Hippocampal formation (tissue), 2 donors: ENCODE data around the gene MMP13.
A peak's percentile ranks its signal among the peaks of the same experiment; 100 is the strongest.
"Not testable (repeated sequence)": the region's sequence is repeated elsewhere in the genome, so short reads cannot be mapped to it uniquely, and the experiment has no call there.

Experiments used
- DNase-seq, 2 donors: peaks; one replicate each; lab custom pipeline; 2025; lab: John Stamatoyannopoulos, UW

The MMP13 gene

DNA sequence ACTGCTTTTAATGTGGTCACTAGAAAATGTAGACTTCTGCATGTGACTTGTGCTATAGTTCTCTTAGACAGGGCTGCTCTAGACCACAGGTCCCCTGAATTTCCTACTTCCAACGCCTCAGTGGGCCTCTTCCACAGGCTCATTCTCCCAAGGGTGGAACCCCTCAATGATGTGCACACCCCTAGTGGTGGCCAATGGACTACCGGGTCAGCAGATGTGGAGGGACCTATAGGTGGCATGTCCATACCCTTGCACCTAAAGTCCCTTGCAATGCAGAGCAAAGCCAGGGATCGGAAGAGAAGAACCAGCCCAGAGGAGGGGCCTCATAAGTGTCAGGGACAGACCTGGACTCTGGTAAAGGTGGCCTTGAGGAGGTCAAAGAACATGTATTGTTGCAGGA lies 20.0 kb downstream of the MMP13 start:
- DNase-seq: no peak

DNA sequence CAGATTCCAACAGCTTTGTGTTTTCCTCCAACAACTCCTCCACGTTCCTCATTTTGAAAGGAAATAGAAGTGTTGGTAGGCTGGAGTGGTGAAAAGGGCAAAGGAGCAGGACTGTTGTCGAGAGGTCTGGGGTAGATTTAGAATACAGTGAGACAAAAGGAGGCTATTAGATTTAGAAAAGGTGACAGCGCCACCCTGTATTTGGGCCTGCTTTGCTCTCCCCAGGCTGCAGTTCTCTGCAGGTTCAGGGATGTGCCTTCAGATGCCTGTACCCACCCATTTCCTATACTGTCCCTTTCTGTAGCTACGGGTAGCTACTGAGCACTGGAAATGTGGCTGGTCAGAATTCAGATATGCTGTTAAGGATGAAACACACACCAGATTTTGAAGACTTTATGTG lies 20.8 kb downstream of the MMP13 start:
- no peak for DNase-seq

DNA sequence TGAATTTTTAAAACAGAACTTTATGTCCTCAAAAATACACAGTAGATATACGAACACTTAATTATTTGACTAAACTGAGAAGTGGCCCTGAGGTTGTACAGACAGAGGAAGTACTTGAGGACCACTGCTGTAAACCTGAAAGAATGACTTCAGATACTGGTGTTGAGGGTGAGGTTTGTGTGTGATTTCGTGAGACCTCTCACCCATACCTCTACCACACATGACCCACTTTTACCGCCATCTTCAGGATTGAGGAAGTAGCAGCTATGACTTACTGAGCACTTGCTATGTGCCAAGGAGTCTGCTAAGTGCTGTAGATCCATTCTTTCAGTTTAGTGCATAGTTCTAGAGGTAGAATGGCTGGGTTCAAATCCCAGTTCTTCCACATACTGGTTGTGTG lies 21.9 kb downstream of the MMP13 start:
- DNase-seq: no peak

DNA sequence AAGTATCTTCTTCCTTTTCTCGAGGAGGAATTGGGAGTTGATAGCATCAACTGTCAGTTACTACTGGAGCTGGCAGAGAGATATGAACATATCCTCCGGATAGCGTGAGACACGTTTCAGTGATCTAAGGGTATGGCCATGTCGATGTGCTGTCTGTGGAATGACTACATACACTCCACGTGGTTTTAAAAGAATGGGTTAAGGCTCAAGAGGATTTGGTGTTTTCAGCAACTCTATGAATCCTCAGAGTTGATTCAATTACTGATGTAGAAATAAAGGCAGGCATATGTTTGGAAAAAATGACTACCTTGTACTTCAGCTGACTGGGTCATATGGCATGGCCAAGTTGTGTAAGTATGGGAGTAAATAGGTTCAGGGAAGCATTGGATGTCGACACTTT lies 22.9 kb downstream of the MMP13 start:
- no peak for DNase-seq

DNA sequence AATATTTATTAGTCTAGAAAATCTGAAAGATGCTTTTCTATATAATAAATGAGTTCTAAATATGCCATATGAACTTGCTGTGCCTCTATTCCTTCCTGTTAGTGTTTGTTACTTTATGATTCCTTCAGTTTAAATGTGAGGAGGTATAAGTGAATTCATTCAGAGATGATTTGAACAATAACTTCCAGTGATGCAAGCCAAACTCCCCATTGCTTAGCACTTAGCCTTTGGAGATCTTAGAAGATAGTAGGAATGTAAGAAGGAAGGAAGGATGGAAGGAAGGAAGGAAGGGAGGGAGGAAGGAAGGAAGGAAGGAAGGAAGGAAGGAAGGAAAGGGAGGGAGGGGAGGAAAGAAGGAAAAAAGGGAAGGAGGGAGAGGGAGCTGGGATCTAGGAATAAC lies 25.1 kb downstream of the MMP13 start:
- no peak for DNase-seq

DNA sequence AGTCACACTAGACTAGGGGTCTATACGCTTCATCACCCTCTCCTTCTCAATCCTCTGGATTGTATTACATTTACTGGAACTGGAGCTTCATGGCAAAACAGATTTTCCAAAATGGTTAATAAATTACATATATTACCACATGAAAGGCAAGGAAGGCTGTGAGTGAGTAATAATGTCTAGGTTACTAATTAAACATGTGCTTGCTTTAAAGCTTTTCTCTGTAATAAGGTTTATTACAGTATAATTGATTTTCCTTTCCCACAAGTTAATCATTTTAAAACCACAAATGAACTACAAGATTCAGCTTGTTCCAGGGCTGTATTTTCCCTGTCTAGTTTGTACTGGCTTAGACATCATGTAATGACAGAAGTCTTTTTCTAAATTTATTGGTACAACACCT lies 25.6 kb downstream of the MMP13 start:
- DNase-seq: no peak

DNA sequence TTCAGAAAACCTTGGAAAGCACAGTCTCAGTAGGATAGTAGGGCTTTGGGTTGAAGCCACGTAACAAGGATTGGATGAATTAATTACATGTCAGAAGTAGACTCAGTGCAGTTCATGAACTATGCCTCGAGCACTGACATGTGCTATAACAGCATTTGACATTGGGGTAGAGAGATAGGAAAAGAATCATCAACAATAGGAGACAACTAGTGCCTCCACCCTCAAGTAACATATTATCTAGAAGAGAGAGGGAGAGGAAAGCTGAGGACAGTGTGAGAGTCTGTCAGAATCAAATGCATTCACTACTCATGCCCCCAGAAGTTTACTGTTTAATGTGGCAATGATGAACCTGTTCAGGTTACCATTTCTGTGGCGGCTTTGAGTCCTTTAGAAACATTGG lies 26.4 kb downstream of the MMP13 start:
- no peak for DNase-seq

DNA sequence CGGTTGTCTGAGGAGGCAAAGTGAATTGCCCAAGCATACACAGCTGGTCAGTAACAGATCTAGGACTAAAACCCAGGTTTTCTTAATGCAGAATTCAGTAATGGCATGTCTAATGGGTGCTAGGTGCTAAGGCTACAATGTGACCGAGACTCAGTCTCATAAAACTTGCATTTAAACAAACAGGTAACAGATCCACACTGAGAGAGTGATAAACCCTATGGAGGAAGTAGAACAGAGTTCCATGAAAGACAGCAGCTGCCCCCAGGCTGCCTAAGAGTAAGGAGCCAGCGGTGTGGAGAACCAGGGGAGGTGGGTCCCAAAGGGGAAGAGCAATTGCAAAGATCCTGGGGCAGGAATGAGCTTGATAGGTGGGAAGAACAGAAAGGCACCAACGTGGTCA lies 27.3 kb downstream of the MMP13 start:
- no peak for DNase-seq

DNA sequence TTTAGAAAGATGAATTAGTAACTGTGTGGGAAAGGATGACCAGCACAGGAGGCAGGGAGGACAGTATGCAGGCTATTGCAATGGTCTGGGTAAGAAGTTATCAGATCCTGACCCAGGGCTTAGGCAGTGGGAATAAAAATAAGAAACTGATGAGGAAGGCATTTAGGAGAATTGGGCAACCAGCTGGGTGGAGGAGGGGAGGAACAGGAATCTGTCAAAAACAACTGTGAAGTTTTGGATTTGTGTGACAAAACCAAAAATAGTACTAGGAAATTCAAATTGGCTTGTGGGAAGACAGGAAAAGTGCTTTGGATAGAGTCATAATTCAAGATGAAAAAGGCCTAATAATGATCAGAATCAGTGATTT lies 27.9 kb downstream of the MMP13 start:
- no peak for DNase-seq

DNA sequence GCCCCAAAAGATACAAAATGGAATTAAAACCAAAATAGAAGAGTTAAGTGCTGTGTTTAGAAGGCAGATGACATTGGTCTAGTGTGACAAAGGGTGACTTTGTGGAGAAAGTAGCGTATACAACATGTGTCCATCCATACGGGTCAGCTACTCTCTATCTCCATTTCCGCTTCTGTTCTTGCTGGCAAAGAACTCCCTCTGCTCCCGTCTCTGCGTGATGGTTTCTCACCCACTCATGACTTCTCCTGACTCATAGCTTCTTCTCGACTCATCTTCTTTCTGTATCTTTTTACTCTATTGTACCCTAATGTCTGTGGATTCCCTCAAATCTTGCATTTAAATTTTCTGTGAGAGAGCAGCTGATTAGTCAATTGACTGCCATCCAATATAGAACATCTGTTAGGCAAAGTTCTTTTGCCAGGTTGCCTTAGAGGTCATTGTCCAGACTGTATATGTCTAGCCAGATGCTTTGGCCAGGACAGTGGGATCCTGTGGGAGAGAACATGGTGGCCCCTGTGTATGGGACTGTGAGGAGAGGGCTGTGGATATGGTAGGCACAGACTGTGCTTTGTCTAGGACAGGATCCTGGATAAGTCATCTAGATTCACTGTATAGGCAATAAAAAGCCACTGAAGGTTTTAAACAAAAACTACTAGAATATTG lies 28.4 kb downstream of the MMP13 start:
- no peak for DNase-seq

DNA sequence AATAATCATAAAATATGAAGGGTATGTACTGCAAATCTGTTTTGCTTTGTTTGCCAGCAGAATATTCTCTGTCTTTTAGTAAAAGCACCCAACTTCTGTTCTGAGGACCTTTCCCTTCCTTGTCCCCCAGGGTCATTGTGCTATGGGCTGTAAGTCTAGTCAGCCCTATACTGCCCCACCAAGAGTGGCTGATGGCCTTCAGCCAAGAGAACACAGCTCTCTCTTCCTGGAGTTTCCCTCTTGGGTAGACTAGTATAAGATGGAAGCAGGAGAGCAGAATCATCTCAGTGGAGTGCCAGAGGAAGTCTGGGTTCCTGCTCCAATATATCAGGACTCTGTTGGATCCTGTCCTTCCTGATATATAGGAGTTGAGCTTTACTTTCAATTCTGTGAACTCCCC lies 29.0 kb downstream of the MMP13 start:
- DNase-seq: no peak

DNA sequence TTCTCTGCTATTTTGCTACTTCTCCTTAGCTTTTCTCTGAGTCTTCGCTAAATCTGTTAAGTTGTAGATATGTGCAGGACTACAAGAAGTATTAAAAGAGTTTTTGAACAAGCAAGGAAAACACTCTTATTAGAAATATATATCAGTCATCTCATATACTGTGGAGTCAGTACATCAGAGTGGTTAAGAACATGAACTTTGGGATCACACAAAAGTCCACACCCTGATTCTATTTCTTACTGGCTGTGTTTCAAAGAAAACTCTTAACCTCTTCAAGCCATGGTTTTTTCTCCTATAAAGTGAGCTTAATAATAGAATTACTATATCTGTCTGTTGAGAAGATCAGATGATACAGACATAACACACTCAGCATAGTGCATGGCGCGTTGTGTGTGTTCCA lies 29.5 kb downstream of the MMP13 start:
- no peak for DNase-seq

DNA sequence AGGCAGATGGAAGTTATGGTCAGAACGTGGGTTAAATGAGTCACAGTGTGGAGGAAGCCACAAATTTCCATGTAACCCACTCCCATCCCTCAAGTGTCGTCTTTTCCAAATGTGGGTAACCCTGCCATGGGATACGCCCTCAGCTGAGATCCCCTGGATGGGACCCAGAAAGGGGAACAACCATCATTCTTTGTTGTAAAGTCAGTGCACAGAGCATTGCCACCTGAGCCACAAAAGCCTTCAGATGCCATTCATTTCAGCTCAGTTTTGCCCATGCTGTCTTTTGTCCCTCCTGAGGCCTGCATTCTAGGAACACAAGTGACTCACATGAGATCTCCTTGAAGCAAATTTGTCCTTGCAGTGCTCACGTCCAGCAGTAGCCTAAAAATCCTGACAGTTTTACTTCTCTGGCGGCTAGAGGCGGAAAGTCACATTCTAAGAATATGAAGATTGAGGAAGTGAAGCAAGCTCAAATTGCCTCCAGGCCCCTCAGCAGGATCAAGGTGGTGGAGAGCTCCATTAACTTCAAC lies 30.6 kb downstream of the MMP13 start:
- no peak for DNase-seq

DNA sequence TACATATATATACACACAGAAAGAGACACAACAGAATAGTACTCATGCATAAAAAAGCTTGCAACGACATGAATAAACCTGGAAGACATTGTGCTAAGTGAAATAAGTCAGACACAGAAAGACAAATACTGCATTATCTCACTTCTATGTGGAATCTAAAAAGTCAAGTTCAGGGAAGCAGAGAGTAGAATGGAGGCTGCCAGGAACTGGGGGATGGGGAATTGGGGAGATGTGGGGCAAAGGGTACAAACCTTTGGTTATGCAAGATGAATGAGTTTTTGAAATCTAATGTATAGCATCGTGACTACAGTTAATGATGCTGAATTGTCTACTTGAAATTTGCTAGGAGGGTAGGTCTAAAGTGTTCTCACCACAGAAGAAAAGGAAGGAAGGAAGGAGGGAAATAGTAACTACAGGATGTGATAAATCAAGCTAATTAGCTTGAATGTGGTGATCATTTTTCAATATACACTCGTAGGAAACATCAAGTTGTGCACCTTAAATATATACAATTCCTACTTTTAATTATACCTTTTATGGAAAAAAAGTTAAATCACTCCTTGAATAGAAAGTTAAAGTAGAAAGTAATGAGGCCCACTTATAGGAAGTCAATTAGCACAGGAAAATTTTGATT lies 33.8 kb downstream of the MMP13 start:
- DNase-seq: no peak

DNA sequence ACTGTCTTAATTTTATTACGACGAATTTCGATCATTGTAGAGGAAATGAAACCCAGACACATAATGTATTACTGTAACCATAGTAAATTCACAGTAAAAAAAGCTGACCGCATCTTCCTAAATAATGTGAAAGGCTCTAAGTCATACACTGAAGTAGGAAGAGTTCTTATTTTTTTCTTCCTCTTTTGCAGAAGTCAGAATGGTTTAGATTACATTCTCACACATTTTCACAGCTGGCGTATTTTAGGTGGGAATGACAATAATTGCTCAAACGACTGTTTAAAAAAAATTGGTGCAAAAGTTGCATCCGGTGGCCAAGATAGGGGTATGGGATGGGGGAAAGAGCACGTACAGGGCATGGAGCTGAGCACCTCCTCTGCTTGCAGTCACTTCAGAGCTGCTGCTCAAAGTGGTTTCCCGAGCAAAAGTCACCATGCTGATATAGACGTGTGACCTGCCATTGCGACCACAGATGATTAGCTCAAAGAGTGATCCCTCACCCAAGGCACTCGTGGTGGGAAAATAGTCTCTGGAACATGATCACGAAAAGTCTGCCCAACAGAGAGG lies 35.3 kb downstream of the MMP13 start:
- DNase-seq: no peak

DNA sequence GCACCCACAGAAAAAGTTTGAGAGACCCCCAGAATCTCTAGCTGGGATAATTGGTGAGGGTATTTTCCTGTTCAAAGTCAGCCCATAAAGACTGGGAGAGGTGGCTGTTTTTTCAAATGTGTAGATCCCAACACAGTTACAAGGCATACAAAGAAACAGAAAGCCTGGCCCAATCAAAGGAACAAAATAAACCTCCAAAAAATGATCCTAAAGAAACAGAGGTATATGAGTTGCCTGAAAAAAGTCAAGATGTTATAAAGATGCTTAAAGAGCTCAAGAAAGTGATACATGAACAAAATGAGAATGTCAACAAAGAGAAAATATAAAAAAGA lies 40.5 kb downstream of the MMP13 start:
- no peak for DNase-seq

DNA sequence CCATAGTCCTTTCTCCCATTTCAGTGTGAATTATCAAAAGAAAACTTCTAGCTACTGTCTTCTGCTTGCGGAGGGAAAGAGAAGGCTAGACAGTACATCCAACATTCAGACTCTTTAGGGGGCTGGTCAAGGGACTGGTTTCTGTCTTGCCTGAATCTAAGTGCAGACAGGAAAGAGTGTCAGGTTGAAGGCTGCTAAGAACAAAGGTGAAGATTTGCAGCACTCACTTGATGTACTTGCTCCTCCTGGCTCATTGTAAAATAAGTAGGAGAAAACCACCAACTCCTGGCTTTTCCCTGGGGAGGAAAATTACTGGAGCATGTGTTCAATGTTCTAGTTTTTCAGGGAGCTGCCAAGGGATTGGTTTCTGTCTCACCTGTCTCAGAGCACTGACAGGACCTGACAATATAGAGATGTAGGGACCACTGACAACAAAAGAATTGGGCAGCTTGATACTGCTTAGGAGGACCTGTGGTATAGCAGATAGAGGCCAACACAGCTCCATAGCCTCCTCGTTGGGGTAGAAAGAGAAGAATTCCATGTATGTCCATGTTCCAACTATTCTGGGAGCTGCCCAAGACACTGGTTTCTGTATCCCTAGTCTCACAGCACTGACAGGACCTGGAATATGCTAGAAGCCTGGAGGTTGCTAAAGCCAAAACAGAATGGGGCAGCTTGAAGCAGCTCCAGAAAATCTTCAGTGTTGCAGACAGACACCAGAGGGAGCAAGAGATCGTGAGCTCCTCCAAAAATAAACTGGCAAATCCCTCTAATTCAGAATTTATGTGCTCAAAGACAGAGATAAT lies 41.1 kb downstream of the MMP13 start:
- peak in 1 of 2 donors; percentile 3 for DNase-seq

DNA sequence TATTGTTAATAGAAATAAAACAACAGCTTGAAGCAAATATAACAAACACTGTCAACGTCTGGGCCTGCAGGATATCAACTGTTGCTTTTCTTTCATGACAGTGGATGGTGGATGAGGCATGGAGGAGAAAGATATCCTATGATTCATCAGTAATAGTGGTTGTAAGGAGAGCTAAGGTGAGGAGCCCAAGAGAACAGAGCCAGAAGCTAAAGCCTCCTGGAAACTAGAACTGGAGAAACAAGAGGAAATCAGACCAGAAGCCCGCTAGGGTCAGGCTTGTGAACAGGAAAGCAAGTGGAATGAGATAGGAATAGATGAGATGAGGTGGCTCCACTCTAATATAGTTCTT lies 43.1 kb downstream of the MMP13 start:
- no peak for DNase-seq

DNA sequence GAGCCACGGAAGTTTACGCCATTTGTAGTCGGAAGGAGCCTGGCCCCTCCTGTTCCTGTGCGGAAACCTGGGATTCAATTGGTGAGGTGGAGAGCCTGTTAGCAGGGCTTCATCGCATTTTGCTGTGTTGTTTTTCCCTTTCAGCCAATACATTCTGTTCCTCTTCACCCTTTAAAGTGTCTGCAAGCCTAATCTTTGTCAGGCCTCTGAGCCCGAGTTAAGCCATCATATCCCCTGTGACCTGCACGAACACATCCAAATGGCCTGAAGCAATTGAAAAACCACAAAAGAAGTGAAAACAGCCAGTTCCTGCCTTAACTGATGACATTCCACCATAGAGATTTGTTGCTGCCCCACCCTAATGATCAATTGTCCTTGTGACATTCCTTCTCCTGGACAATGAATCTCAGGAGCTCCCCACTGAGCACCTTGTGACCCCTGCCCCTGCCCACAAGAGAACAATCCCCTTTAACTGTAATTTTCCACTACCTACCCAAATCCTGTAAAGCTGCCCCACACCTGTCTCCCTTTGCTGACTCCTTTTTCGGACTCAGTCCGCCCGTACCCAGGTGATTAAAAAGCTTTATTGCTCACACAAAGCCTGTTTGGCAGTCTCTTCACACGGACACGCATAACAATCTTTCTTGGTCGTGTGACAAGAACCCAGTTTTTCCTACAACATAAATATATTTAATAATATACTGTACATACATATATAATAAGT lies 43.6 kb downstream of the MMP13 start:
- DNase-seq: no peak

DNA sequence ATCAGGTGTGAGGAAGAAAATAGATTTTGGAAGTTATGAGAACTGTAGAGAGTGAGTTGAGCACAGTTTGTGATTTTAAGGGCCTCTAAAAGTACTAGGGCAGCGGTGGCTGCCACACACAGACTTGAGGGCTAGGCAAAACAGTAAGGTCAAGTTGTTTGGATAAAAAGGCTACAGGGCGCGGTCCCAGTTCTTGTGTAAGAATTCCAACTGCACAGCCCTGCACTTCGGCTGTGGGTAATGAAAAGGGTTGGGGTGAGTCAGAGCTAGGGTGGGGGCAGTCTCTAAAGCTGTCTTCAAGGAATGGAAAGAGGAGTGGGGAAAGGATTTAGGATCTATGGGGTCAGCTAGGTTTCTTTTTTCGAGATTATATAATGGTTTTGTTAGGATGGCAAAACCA lies 49.7 kb downstream of the MMP13 start:
- not testable (repeated sequence) for DNase-seq

DNA sequence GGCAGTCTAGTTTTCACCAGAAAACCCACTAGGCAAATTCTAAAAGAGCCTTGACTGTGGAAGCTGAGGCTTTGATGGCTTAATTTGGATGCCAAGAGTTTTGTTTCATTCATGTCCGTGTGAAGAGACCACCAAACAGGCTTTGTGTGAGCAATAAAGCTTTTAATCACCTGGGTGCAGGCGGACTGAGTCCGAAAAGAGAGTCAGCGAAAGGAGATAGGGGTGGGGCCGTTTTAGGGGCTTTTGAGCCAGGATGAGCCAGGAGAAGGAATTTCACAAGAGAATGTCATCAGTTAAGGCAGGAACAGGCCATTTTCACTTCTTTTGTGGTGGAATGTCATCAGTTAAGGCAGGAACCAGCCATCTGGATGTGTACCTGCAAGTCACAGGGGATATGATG lies 51.6 kb downstream of the MMP13 start:
- DNase-seq: not testable (repeated sequence)

DNA sequence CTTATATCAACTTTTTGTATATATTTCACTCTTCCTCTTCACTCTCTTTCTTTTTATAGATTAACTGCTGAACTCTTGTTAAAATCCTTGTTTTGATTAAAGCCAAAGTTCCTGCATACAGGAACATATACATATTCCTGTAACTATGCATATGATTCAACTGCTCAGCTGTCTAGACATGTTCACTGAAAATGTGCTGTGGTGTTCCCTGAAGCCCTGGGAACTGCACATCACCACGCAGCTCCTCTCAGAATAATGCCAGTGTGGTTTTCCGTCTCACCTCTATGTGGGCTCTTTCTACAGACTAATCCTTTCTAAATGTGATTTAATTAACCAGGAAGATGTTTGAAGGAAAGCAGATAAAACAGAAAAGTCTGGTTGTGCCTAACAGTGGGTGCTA lies 55.2 kb downstream of the MMP13 start:
- DNase-seq: no peak
